HepG2 (cell line): ENCODE measurements around the gene UBP1. TPM values are rescaled to one million over a fixed set of nuclear protein-coding genes. Genes with fewer than 3 reads are reported as not detected.

Source experiments
- CBFB ChIP-seq: sonication (generic); formaldehyde crosslinking; IDR thresholded peaks from 2 replicates; pipeline ENCODE4 v1.4.0; 2020; ENCODE audit warnings: missing genetic modification reagents
- CBX5 ChIP-seq: sonication (generic); formaldehyde crosslinking; IDR thresholded peaks from 2 replicates; pipeline ENCODE4 v1.4.0; 2020; ENCODE audit warnings: missing genetic modification reagents, borderline replicate concordance
- CSRNP1 ChIP-seq: sonication (generic); formaldehyde crosslinking; IDR thresholded peaks from 2 replicates; pipeline ENCODE4 v1.8.1; 2023; ENCODE audit warnings: mild to moderate bottlenecking, missing genetic modification reagents
- ETS1 ChIP-seq: sonication (generic); formaldehyde crosslinking; IDR thresholded peaks from 2 replicates; pipeline ENCODE4 v1.4.0; 2020; ENCODE audit warnings: missing genetic modification reagents
- HNF1B ChIP-seq: sonication (generic); formaldehyde crosslinking; IDR thresholded peaks from 2 replicates; pipeline ENCODE4 v1.5.1; 2020; ENCODE audit warnings: mild to moderate bottlenecking, moderate library complexity, missing genetic modification reagents
- KDM3A ChIP-seq: IDR thresholded peaks from 2 replicates; pipeline ENCODE4 v1.6.1; 2018; ENCODE audit warnings: low read depth, missing compliant biosample characterization
- KLF16 ChIP-seq, 2 experiments: sonication (generic) in 1 of 2; formaldehyde crosslinking in 1 of 2; IDR thresholded peaks; 2 replicates each; pipeline versions ENCODE4 v1.6.1 to v1.8.0; 2016 to 2023; ENCODE audit warnings: missing genetic modification reagents in 2 of 2, missing compliant biosample characterization in 1 of 2
- MATR3 ChIP-seq: sonication (generic); formaldehyde crosslinking; IDR thresholded peaks from 2 replicates; pipeline ENCODE4 v1.4.0; 2020; ENCODE audit warnings: missing genetic modification reagents
- RAD51 ChIP-seq: fragments of 450-650 bp; IDR thresholded peaks from 2 replicates; pipeline ENCODE4 v1.6.1; 2016; ENCODE audit warnings: borderline replicate concordance
- RELA ChIP-seq: sonication (generic); formaldehyde crosslinking; IDR thresholded peaks from 2 replicates; pipeline ENCODE4 v1.4.0; 2020; ENCODE audit warnings: missing genetic modification reagents
- SYNCRIP ChIP-seq: fragments of 200-400 bp; formaldehyde crosslinking; IDR thresholded peaks from 2 replicates; pipeline ENCODE4 v1.6.1; 2018; ENCODE audit warnings: mild to moderate bottlenecking, low read depth, low read length; ENCODE audit not compliant: insufficient read depth
- TRIM22 ChIP-seq: fragments of 450-650 bp; IDR thresholded peaks from 2 replicates; pipeline ENCODE4 v1.6.1; 2017
- YEATS2 ChIP-seq: sonication (generic); formaldehyde crosslinking; IDR thresholded peaks from 2 replicates; pipeline ENCODE4 v1.4.0; 2020; ENCODE audit warnings: missing genetic modification reagents, borderline replicate concordance
- ZBTB3 ChIP-seq: sonication (generic); formaldehyde crosslinking; IDR thresholded peaks from 2 replicates; pipeline ENCODE4 v1.4.0; 2020; ENCODE audit warnings: low read depth, mild to moderate bottlenecking, moderate library complexity, missing genetic modification reagents, borderline replicate concordance
- ZNF329 ChIP-seq: sonication (generic); formaldehyde crosslinking; IDR thresholded peaks from 2 replicates; pipeline ENCODE4 v1.9.0; 2021; ENCODE audit warnings: low read depth, mild to moderate bottlenecking, missing genetic modification reagents
- ZNF431 ChIP-seq: sonication (generic); formaldehyde crosslinking; IDR thresholded peaks from 2 replicates; pipeline ENCODE4 v1.9.0; 2022; ENCODE audit warnings: missing genetic modification reagents, low read depth, mild to moderate bottlenecking, borderline replicate concordance
- ZNF44 ChIP-seq: sonication (generic); formaldehyde crosslinking; IDR thresholded peaks from 2 replicates; pipeline ENCODE4 v1.5.1; 2020; ENCODE audit warnings: mild to moderate bottlenecking, missing genetic modification reagents
- ZNF513 ChIP-seq: sonication (generic); formaldehyde crosslinking; conservative IDR thresholded peaks from 2 replicates; pipeline ENCODE4 v1.5.0; 2020; ENCODE audit warnings: missing genetic modification reagents
- ZNF639 ChIP-seq: conservative IDR thresholded peaks from 2 replicates; pipeline ENCODE4 v1.6.1; 2018; ENCODE audit warnings: missing genetic modification reagents
- ZNF703 ChIP-seq: sonication (generic); formaldehyde crosslinking; IDR thresholded peaks from 2 replicates; pipeline ENCODE4 v1.5.1; 2020; ENCODE audit warnings: missing genetic modification reagents, mild to moderate bottlenecking, moderate library complexity, borderline replicate concordance
- ZNF775 ChIP-seq: sonication (generic); formaldehyde crosslinking; IDR thresholded peaks from 2 replicates; pipeline ENCODE4 v1.4.0; 2020; ENCODE audit warnings: missing genetic modification reagents, mild to moderate bottlenecking, moderate library complexity, borderline replicate concordance
- polyA plus RNA-seq, 8 experiments: library from polyadenylated mRNA; depleted of rRNA in 3 of 8; stranded (reverse) in 7 of 8; unstranded in 1 of 8; fragments of >200 nt; fragmentation: Illumina TruSeq in 4 of 8; extraction: Trizol in 4 of 8; gene quantifications; 2 replicates each; pipeline versions ENCODE4 v1.2.1 to v1.2.3, GENCODE V29; 2011 to 2016; ENCODE audit warnings: low read depth in 4 of 8, missing spikeins in 1 of 8, mixed read lengths in 1 of 8; ENCODE audit not compliant: insufficient read depth in 1 of 8
- total RNA-seq, 5 experiments: library from RNA; depleted of rRNA; stranded (reverse); fragments of >200 nt; fragmentation: Illumina TruSeq; extraction: Trizol; gene quantifications; 2 replicates each; pipeline ENCODE4 v1.2.3, GENCODE V29; 2016; ENCODE audit warnings: low read depth in 1 of 5

Gene UBP1
- total and polyA plus RNA-seq, 2 of the 13 experiments (the other 11 are each of a cell fraction or from before 2014, with no cell fraction given) = 48.3 to 79.9 TPM

GRCh38 chr3:33441225-33441976 lies 1.2 kb upstream of the UBP1 start (continued):
- TF ChIP-seq ETS1 (CRISPR knock-in tag) (no peak), CBFB (CRISPR knock-in tag) (no peak), ZNF703 (CRISPR knock-in tag) (no peak; the same call in 1 of the 2 replicates), RAD51 (no peak), KLF16 (CRISPR knock-in tag; IDR thresholded peaks at IDR 0.05) (no peak), ZNF44 (no peak), YEATS2 (CRISPR knock-in tag) (no peak), CBX5 (CRISPR knock-in tag) (no peak), ZBTB3 (CRISPR knock-in tag) (no peak), TRIM22 (no peak), ZNF775 (CRISPR knock-in tag) (no peak; the same call in 1 of the 2 replicates), ZNF639 (CRISPR knock-in tag) (no peak), CSRNP1 (CRISPR knock-in tag) (0 out of 2 replicates have a peak, but pooled peaks have one; percentile 13), RELA (CRISPR knock-in tag) (no peak), ZNF329 (CRISPR knock-in tag) (no peak), ZNF513 (no peak), KDM3A (no peak), SYNCRIP (no peak), ZNF431 (no peak), MATR3 (no peak), HNF1B (no peak)
